GM12892 (cell line): ENCODE measurements around the gene DISP2.

Source experiments
- DNase-seq: peaks from one replicate; pipeline ENCODE4 v3.0.0; 2011; ENCODE audit not compliant: insufficient read length
- FAIRE-seq: peaks from 2 replicates; lab custom pipeline; 2011; peaks lifted over from hg19 to GRCh38; lab: Jason Lieb, UNC
- POLR2A ChIP-seq: IDR thresholded peaks from 2 replicates; pipeline ENCODE4 v1.6.1; 2011; ENCODE audit warnings: low read depth, low read length, control low read depth
- POLR2AphosphoS5 ChIP-seq: IDR thresholded peaks from 2 replicates; pipeline ENCODE4 v1.6.1; 2011; ENCODE audit warnings: low read depth, low read length, control low read depth
- TAF1 ChIP-seq: IDR thresholded peaks from 2 replicates; pipeline ENCODE4 v1.6.1; 2011; ENCODE audit warnings: low read depth, mild to moderate bottlenecking, control low read depth, low read length, borderline replicate concordance

Gene DISP2

GRCh38 chr15:40346579-40347558, 11.2 kb upstream of the DISP2 start:
- no peak for TF ChIP-seq POLR2AphosphoS5
- no peak for TF ChIP-seq TAF1
- no peak for TF ChIP-seq POLR2A
- DNase-seq, result no peak
- FAIRE-seq, result no peak

GRCh38 chr15:40347559-40348473, 10.2 kb upstream of the DISP2 start:
- DNase-seq, result no peak
- no peak for FAIRE-seq
- TF ChIP-seq TAF1, result no peak
- no peak for TF ChIP-seq POLR2AphosphoS5
- TF ChIP-seq POLR2A, result no peak

- TF ChIP-seq POLR2A (no peak), TAF1 (no peak), POLR2AphosphoS5 (no peak)
- DNase-seq (no peak), FAIRE-seq (no peak)
Measured at GRCh38 chr15:40348474-40348870, 9.5 kb upstream of the DISP2 start.

- no peak for FAIRE-seq
- TF ChIP-seq POLR2AphosphoS5 (no peak), POLR2A (no peak), TAF1 (no peak)
- no peak for DNase-seq
Measured at GRCh38 chr15:40349163-40349562, 8.9 kb upstream of the DISP2 start.

GRCh38 chr15:40352281-40352901, 5.6 kb upstream of the DISP2 start:
- FAIRE-seq (no peak), DNase-seq (no peak)

GRCh38 chr15:40353697-40354096, 4.3 kb upstream of the DISP2 start:
- TF ChIP-seq POLR2A, result no peak
- no peak for TF ChIP-seq POLR2AphosphoS5
- no peak for TF ChIP-seq TAF1
- FAIRE-seq, result no peak

More at GRCh38 chr15:40352281-40352901, 5.6 kb upstream of the DISP2 start:
- TF ChIP-seq TAF1 (no peak), POLR2A (no peak), POLR2AphosphoS5 (no peak)

GRCh38 chr15:40354408-40355171, 3.4 kb upstream of the DISP2 start:
- FAIRE-seq, result no peak
- DNase-seq, result no peak
- no peak for TF ChIP-seq TAF1
- TF ChIP-seq POLR2AphosphoS5, result no peak
- TF ChIP-seq POLR2A, result no peak

More at GRCh38 chr15:40353697-40354096, 4.3 kb upstream of the DISP2 start:
- no peak for DNase-seq

GRCh38 chr15:40355976-40356585, 1.9 kb upstream of the DISP2 start:
- TF ChIP-seq POLR2AphosphoS5 (no peak), TAF1 (no peak), POLR2A (no peak)
- FAIRE-seq (no peak), DNase-seq (no peak)

GRCh38 chr15:40357246-40357645, 773 bp upstream of the DISP2 start:
- TF ChIP-seq POLR2A (no peak), TAF1 (no peak), POLR2AphosphoS5 (no peak)
- FAIRE-seq (no peak), DNase-seq (no peak)

- FAIRE-seq (no peak), DNase-seq (no peak)
- no peak for TF ChIP-seq POLR2A
- TF ChIP-seq POLR2AphosphoS5, result no peak
- no peak for TF ChIP-seq TAF1
Measured at GRCh38 chr15:40358471-40359353, 693 bp downstream of the DISP2 start.
